Activated gamma-delta T cell treated with Interleukin-2 at 50 U/mL for 16 hours (primary cell): ENCODE measurements around the gene AEN.

Source experiments
- DNase-seq: peaks from one replicate; pipeline ENCODE4 v3.0.0-alpha.2; 2020

The AEN gene

DNA sequence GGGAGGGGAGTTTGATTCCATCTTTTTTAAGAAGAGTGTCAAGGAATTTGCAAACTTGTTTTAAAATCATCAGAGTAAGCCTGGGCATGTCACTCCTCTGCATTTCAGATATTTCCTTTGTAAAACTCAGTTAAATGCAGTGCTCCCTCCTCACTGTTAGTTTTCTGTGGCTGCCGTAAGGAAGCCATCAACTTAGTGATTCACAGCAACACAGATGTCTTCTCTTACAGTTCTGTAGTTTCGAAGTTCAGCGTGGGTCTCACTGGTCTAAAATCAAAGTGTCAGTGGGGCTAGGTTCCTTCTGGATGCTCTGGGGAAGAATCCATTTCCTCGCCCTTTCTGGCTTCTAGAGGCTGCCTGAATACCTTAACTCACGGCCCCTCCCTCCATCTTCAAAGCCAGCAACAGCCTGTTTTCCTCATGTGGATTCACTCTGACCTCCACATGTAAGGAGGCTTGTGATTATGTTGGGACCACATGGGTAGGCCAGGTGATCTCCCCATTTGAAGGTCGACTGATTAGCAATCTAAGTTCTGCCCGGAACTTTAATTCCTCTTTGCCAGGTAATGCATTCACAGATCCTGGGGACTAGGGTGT is 30.1 kb downstream of the AEN start:
- DNase-seq: no peak

DNA sequence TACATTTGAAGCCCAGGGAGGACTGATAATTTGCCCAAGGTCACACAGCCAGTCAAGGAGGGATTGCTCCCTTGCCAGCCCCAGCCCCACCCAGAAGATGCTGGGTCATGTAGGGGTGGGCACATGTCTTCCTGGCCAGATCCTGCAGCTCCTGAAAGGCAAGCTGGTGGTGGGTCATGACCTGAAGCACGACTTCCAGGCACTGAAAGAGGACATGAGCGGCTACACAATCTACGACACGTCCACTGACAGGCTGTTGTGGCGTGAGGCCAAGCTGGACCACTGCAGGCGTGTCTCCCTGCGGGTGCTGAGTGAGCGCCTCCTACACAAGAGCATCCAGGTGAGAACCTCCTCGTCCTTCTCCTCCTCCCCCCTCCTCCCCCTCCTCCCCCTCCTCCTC is 30.8 kb downstream of the AEN start:
- no peak for DNase-seq

DNA sequence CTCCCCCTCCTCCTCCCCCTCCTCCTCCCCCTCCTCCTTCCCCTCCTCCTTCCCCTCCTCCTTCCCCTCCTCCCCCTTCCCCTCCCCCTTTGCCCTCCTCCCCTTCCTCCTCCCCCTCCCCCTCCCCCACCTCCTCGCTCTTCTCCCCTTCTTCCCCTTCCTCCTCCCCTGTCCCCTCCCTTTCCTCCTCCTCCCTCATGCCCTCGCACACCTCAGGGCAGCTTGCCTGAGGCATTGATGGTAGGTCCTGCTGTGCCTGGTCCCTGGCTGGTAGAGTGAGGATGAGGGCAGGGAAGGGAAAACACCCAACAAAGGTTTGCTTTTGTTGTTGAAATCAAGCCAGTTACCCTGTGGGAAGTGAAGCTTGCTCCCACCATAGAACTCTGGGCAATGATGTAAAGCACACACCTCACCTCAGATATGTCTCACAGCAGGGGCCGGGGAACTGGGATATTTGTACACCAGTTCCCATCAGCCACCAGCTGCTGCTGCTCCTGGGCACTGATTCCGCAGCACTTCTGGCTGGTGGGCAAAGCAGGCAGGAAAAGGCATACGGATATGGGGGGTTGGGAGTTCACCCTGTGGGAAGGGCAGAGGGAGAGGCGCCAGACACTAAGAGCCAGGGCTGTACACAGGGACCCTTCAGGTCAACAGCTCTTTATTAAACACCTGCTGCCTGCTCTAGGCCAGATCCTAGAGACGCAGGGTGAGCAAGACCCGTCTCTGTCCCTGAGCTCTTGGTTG is 31.5 kb downstream of the AEN start:
- DNase-seq: no peak

DNA sequence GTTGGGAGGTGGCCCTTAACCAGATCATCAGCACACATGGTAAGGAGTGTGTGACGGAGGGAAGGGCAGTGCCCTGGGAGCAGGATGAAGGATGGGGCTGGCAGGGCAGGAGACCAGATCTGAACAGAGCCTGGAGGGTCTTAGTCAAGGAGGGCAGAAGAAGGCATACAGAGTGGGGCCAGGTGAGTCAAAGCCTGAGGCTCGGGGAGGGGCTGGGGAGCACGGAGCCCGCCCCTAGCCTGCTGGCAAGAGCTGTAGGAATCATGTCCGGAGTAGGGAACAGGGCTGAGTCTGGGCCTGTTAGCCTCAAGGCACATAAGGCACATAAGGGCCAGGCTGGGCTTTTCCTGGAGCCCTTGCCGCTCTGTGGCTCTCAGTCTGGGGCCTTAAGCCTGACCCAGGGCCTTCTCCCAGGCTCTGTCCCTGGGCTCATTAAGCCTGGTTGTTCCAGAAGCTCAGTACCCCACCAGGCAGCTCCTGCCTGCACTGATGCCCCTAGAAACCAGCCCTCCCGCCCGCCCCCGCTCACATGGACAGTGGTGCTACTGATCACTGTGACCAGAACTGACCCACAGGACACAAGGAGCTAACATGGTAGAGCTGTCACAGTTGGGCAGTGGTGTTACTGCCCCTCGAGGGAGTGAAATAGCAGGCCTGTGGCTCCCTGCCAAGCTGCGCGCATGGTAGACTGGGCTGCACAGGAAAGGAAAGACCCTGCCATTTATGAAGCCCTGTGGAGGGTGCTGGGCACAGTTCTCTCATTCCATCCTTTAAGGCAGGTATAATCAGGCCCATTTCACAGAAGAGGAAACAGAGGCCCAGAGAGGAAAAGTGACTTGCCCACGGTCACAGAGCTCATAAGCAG is 32.3 kb downstream of the AEN start:
- no peak for DNase-seq

DNA sequence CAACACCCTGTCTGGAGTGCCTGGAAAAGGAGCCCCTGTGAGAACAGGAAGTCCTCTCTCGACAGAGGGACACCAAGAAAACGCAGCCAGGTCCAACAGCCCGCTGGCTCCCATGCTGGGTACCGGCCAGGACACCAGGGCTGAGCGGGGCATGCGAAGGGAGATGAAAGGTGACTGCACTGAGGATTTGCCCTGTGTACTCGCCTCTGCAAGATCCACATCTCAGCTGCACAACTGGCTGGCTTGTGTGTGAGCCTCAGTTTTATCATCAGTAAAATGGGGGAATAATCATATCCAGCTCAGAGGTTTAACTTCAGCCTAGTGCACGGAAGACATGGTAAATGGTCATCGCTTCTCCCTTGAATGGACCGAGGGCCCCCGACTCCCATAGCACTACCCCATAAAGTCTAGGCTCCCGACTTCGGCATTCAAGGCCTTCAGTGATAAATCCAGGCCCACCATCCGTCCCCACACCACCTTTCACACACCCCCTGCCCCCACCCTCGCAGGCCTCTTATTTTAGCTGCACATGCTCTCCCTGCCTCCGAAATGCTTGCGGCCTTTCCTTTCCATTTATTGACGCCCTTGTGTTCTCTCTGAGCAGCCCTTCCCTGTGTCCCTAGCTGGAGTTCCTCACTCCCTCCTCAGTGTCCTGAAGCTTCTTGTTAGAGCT is 33.4 kb downstream of the AEN start:
- no peak for DNase-seq

DNA sequence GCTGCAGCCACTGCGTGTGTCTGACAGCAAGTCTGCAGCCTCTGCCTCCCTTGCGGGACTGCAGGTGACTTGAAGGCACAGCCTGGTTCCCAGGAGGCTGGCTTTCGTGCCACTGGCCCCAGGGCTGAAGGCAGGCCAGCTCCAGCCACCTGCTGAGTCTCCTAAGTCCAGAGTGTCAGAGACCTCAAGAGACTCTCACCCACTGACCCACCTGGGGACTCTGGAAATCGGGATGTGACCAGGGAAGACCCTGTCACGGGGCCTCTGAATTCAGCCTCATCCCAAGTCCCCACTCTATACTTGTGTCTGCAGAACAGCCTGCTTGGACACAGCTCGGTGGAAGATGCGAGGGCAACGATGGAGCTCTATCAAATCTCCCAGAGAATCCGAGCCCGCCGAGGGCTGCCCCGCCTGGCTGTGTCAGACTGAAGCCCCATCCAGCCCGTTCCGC is 34.0 kb downstream of the AEN start:
- no peak for DNase-seq

DNA sequence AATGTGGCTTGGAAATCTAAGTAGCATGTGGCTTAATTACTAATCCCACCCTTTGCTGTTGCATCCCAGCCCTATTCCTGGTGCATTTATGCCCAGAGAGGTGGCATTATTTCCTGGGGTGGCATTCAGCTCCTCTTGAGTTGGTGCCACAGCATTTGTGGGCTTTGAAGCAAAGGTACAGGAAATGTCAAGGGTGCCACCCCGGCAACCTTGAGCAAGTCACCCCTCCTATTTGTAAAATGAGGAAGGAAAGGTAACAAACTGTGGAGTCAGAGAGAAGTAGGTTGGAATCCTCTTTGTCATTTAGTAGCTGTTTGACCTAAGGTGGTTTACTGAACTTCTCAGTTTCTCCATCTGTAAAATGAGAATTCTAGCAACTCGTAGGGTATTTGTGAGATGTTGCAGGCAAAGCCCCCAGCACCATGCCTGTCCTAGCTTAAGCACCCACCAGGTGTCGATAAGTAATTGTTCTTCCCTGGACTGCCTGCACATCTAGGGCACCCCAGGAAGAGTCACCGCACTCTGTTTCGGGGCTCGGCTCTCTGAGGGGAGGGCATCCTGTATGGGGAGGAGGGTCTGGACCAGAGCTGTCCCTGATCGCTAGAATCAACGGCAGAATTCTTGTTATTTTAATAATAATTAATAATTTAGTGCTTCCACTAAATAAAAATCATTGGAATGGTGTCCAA is 34.8 kb downstream of the AEN start:
- DNase-seq: no peak

DNA sequence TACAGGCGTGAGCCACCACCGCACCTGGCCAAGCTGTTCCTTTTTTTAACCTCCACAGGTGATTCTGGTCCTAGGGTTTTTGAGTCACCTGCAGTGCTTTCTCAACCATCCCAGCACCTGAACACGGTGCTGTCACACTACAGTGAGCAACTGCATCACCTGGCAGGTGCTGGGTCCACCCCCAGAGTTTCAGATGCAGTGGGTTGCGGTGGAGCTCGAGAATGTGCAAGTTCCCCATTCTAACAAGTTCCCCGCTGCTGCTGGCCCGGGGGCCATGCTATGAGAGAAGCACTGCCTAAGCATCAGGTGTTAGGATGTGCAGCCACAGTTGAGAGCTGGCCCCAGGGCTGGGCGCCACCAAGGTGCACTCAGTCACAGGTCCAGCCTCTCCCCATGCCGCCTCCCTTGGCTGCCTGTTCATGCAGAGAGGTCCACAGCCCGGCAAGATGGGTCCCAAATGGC is 35.7 kb downstream of the AEN start:
- no peak for DNase-seq

DNA sequence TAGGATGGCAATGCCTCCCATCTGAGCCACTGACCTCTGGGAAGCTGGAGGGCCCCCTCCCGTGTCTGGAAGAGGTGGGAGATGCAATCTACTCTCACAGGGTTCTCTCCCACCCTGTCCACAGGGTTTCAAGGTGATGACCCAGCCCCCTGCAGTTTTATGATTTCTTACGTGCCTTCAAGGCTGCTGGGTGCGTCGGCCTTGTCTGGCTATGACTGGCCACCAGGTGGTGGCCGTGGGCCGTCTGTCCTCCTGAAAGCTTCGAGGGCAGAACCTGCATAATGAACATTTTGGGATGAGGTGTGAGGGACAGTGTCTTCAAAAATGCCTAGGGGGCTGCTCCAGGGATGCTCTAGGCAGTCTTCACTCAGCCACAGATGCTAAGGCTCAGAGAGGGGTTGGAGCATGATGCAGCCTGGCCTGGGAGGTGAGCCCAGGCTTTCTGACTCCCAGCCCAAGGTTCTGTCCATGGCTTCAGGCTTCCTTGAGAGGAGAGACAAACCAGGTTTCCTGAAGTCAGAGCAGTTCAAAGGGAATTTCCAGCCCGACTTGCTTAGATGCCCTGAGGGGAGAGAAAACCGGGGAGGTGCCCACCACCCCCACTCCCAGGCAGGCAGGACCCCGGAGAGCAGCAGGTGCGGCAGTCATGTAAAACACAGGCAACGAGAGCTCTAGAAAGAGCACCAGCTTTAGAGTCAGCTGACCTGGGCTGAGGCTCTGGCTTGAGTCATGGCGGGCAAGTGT is 36.4 kb downstream of the AEN start:
- DNase-seq: no peak

DNA sequence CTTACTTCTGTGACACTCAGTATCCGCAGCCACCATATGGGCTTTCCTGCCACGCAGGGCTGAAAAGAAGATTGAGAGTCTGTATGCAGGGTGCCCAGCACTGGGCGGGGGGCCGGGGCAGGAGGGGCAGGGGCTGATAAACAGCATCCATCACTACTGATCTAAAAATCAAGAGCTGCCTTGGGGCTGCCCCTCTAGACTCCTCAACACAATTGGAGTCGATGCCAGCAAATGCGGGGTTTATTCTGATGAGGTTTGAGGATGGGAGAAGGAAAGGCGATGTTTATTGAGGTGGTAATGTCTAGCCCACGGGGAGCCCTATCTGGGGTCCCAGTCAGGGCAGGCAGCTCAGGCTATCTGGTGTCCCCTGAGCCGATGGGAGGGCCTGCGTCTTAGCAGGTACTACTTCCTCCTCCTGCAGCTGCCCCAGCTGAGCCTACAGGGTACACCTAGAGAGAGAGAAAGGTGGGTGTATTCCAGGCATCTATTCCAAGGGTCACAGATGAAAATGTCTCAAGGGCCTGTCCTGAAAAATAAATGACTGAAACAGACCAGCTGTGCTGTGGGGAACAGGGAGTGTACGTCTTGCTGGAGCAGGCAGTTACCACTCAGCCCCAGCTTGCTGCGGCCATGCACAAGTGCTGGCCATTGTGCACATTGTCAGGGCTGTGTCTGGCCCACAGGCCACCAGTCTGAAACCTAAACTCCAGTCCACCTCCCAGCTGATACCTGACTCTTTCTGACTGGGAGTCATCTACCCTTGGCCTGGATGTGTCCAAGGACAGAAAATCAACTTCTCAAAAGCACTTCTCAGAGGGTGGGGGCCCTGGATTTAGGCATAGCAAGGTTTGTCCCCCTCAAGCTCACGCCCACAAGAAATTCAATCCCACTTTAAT is 37.2 kb downstream of the AEN start:
- DNase-seq: no peak

DNA sequence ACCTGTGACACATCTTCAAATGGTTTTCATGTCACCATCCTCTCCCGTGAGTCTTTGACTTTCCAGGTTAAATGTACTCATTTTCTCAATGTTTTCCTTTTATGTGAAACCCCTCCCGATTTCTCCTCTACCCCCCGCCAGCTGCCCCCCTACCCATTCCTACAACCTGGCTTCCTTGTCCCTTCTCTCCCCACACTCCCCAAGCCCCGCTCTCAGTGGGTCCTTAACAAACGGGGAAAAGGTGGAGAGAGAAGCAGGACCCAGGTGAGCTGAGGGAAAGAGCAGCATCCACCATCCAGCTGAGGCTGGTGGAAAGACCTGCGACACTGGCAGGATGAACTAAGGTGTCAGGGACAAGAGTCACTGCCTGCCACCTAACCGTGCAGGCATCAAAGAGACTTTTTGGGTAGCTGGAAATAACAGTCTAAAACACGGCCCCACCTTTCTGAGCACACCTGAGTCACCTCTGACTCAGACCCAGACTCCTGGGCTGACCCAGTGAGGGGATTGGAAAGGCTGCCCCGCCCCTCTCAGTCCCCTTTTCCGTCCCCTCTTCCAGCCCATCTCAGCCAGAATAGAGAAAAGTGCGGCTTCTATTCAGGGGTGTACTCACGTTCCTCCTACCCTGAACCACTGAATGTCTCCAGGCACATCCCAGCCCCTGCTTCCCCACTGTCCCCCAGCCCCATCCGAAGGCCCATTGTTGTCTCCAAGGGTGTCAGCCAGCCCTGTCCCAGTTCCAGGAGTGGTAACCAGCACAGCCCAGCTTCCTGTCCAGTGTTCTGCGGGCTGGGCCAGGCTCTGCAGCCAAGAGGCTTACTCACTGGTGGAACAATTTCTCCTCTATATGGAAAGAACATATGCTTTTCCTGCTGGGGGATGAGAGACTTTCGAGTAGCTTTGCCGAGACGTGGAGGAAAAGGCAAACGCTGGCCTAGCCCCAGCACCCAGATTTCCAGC is 38.1 kb downstream of the AEN start:
- DNase-seq: no peak

DNA sequence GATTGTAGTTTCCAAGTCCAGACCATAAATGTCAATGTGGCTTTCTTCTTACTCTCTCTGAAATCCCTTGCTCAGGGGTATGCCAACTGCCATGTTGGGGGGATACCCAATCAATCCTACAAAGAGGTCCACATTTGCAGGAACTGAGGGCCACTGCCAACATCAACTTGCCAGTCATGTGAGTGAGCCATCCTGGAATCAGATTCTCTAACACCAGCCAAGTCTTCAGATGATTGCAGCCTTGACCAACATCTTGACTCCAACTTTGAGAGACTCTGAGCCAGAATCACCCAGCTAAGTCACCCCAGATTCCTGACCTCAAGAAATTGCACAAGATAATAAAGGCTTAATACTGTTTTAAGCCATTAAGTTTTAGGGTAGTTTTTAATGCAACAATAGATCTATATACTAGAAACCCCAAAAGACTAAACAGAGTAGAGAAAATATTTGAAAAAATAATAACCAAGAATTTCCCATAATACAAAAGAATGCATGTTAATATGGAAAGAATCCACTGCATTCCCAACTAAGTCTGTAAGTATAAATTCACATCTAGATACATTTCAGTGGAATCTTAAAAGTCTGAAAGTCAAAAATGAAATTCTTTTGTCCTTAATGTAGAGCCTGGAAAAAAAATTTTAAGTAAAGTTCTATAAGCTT is 40.0 kb downstream of the AEN start:
- no peak for DNase-seq

DNA sequence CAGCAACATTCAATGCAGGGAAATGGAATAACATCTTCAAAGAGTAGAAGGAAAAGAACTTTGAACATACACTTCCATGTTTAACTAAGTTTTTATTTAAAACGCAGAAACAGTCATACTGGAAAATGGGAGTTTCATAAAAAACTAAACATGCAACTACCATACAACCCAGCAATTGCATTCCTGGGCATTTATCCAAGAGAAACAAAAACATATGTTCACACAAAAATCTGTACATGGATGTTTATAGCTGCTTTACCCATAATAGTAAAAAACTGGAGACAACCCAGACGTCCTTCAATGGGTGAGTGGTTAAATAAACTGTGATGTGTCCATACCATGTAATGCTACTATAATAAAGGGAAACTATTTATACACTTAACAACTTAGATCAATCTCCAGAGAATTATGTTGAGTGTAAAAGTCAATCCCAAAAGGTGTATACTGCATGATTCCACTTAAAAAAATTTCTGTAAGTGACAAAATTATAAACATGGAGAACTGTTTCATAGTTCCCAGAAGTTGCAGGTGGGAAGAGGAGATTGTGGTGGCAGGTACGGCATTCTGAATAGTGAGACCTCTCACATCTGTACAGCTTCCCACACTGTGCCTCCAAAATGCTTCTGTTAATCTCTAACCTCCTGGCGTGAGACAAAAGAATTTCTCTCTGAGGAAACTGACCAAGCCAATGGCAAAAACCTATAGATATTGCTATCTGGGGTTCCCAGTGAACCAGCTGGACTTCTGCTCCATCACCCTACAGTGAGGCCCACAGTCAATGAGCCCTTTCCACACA is 40.8 kb downstream of the AEN start:
- no peak for DNase-seq

DNA sequence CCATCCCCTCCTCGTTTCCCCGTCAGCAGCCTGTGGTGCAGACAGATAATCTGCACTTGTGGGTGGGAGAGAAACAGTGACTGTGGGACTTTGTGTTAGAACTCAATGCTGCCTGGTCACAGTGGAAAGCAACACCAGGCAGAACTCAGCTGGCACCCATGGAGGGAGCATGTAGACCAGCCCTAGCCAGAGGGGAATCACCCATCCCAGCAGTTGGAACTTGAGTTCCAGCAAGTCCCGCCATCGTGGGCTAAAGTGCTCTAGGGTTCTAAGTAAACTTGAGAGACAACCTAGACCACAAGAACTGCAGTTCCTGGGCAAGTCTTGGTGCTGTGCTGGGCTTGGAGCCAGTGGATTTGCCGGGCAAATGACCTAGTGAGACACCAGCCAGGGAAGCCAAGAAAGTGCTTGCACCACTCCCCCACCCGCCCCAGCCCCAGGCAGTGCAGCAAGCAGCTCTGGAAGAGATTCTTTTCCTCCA is 42.0 kb downstream of the AEN start:
- no peak for DNase-seq

DNA sequence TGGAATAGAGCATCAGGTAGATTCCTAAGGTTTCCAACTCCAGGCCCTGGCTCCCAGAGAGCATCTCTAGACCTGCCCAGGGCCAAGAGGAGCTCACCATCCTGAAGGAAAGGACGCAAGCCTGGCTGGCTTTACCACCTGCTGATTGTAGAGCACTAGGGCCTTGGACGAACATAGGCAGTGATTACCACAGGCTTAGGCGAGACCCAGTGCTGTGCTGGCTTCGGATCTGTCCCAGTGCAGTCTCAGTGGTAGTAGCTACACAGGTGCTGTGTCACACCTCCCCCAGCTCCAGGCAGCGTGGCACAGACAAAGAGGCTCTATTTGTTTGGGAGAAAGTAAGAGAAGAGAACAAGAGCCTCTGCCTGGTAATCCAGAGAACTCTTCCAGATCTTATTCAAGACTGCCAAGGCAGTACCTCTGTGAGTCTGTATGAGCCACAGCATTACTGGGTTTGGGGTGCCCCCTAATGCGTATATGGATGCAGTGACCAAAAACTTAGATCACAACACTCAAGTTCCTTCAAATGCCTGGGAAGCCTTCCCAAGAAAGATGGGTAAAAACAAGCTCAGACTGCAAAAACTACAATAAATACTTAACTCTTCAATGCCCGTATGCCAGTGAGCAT is 43.1 kb downstream of the AEN start:
- DNase-seq: peak; percentile 53

DNA sequence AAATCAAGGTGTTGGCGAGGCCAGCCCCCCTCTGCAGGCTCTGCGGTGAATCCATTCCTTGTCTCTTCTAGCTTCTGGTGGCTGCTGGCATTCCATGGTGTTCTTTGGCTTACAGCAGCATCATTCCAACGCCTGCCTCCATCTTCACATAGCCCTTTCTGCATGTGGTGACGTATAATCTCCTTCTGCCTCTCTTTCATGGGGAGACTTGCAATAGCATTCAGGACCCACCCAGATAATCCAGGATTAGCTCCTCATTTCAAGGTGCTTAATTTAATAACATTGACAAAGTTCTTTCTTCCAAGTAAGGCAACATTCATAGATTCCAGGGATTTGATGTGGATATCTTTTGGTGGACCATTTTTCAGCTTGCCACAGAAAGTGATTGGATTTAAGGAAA is 53.5 kb downstream of the AEN start:
- no peak for DNase-seq

DNA sequence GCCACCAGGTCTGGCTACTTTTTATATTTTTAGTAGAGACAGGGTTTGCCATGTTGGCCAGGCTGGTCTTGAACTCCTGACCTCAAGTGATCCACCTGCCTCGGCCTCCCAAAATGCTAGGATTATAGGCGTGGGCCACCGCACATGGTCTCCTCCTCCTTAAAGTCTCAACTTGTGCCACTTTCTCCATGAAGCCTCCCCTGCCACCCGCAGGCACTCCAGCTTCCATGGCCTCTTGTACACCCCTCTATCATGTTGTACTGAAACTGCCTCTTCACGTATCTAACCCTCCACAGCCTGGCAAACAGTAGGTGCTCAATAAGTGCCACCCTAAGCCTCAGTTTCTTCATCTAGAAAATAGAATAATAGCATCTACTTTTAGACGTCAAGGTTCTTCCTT is 57.6 kb downstream of the AEN start:
- DNase-seq: no peak
